CD4-positive, alpha-beta memory T cell (primary cell): ENCODE measurements around the gene IKZF1. TPM values are rescaled to one million over a fixed set of nuclear protein-coding genes. Genes with fewer than 3 reads are reported as not detected.

Experiments
- CTCF ChIA-PET: fragments of 350-600 bp; sonication (Branson Sonifier 250); formaldehyde crosslinking; loops from one replicate; lab custom pipeline; 2021; ENCODE audit warnings: inconsistent platforms; ENCODE audit not compliant: partially characterized antibody; lab: Charles Lee
- POLR2A ChIA-PET: fragments of 350-600 bp; sonication (Branson Sonifier 250); formaldehyde crosslinking; loops from one replicate; lab custom pipeline; 2021; ENCODE audit not compliant: partially characterized antibody; lab: Charles Lee
- DNase-seq, 5 donors: peaks; one replicate each; pipeline versions ENCODE4 v3.0.0 to v3.0.0-alpha.2; 2020 to 2022; ENCODE audit warnings: mixed read lengths in 1 of 5
- H3K27ac ChIP-seq: one replicate; pipeline ENCODE4 v1.7.0; 2013; ENCODE audit warnings: low read depth, low read length
- H3K27me3 ChIP-seq: 2 replicates; pipeline ENCODE4 v1.7.0; 2013; ENCODE audit warnings: mild to moderate bottlenecking, low read length, moderate library complexity; ENCODE audit not compliant: insufficient read depth
- H3K36me3 ChIP-seq: 2 replicates; pipeline ENCODE4 v1.7.0; 2013; ENCODE audit warnings: mild to moderate bottlenecking, low read length, moderate library complexity; ENCODE audit not compliant: insufficient read depth
- H3K4me1 ChIP-seq: 2 replicates; pipeline ENCODE4 v1.7.0; 2013; ENCODE audit warnings: mild to moderate bottlenecking, low read length, moderate library complexity; ENCODE audit not compliant: insufficient read depth
- H3K4me3 ChIP-seq, 2 donors: one replicate each; pipeline ENCODE4 v1.7.0; 2013; ENCODE audit warnings: low read length in 2 of 2, mild to moderate bottlenecking in 1 of 2
- H3K9me3 ChIP-seq, 2 donors: one replicate each; pipeline ENCODE4 v1.7.0; 2013; ENCODE audit warnings: low read length in 2 of 2, control low read depth in 1 of 2; ENCODE audit not compliant: control insufficient read depth in 1 of 2
- H3K27ac Mint-ChIP-seq, 7 donors: one replicate each; pipeline ENCODE4 v1.8.0; 2020 to 2021; ENCODE audit warnings: mixed read lengths in 7 of 7, mild to moderate bottlenecking in 6 of 7, inconsistent platforms in 3 of 7, moderate library complexity in 3 of 7
- H3K27me3 Mint-ChIP-seq, 2 donors: one replicate each; pipeline ENCODE4 v1.8.0; 2020 to 2021; ENCODE audit warnings: mixed read lengths in 2 of 2
- H3K36me3 Mint-ChIP-seq, 2 donors: one replicate each; pipeline ENCODE4 v1.8.0; 2020 to 2021; ENCODE audit warnings: mixed read lengths in 2 of 2, inconsistent platforms in 1 of 2, mild to moderate bottlenecking in 1 of 2
- H3K4me1 Mint-ChIP-seq, 4 donors: one replicate each; pipeline ENCODE4 v1.8.0; 2020 to 2021; ENCODE audit warnings: mixed read lengths in 4 of 4, mild to moderate bottlenecking in 1 of 4
- H3K4me3 Mint-ChIP-seq, 8 donors: one replicate each; pipeline ENCODE4 v1.8.0; 2020 to 2021; ENCODE audit warnings: mixed read lengths in 8 of 8, mild to moderate bottlenecking in 7 of 8, moderate library complexity in 6 of 8, inconsistent platforms in 3 of 8
- H3K9me3 Mint-ChIP-seq, 8 donors: one replicate each; pipeline ENCODE4 v1.8.0; 2020 to 2021; ENCODE audit warnings: mixed read lengths in 8 of 8, mild to moderate bottlenecking in 5 of 8, inconsistent platforms in 3 of 8, moderate library complexity in 1 of 8
- intact Hi-C: fragments of 100-400 bp; cut with micrococcal nuclease; formaldehyde crosslinking; loops from one replicate; pipeline ENCODE4 v1.15.1; 2023
- polyA plus RNA-seq, 2 donors: library from polyadenylated mRNA; unstranded; fragments of 300-500 nt; fragmentation: Illumina TruSeq; gene quantifications; one replicate each; pipeline ENCODE4 v1.2.3, GENCODE V29; 2021
- total RNA-seq, 2 experiments: library from RNA; stranded (reverse); gene quantifications; one replicate each; pipeline ENCODE4 v1.2.3, GENCODE V29; 2021

IKZF1 gene
- total and polyA plus RNA-seq, 4 experiments from 2014 or later, result 116 to 479 (median 381) TPM

- Histone ChIP-seq H3K4me1 (peaks cover 99% of the 10 kb centered on the region), H3K36me3 (peaks cover 8% of the 10 kb centered on the region), H3K27ac (peak overlapping the region; percentile 90), H3K27me3 (no peaks in the 10 kb centered on the region), H3K9me3 (no peaks in the 10 kb centered on the region), H3K4me3 (peak overlapping the region in 1 of 2 donors; percentile 53)
- DNase-seq, result peak; percentile 78 to 89 (median 84)
- H3K4me3 Mint-ChIP-seq, result peak overlapping the region; percentile 78 to 100 (median 92)
- ChIA-PET POLR2A (interaction anchor here (0.6 to 32.3 kb wide), 6 partner anchors 6 to 108 kb away, joined by 3 to 2673 read pairs (median 810); partner anchors contain the start of gene IKZF1), CTCF (interaction anchor here (0.9 to 5.6 kb wide), 11 partner anchors 10 to 101 kb away, joined by 3 to 65 read pairs (median 7); partner anchors contain the start of gene IKZF1)
- H3K36me3 Mint-ChIP-seq, result peaks cover 56 to 63% of the 10 kb centered on the region in 2 donors
- peak overlapping the region in 6 of 7 donors; percentile 93 to 99 (median 98) for H3K27ac Mint-ChIP-seq
- peaks cover 73 to 100% (median 86%) of the 10 kb centered on the region in 4 donors for H3K4me1 Mint-ChIP-seq
- H3K27me3 Mint-ChIP-seq, result no peaks in the 10 kb centered on the region
- no peaks in the 10 kb centered on the region for H3K9me3 Mint-ChIP-seq
- intact Hi-C loops, result loop anchor here (1.0 to 2.0 kb wide), 6 partner anchors 10 to 174 kb away; no protein-coding TSS in a partner anchor
Observed at GRCh38 chr7:50317221-50317678, 12.7 kb downstream of the IKZF1 start.

DNA sequence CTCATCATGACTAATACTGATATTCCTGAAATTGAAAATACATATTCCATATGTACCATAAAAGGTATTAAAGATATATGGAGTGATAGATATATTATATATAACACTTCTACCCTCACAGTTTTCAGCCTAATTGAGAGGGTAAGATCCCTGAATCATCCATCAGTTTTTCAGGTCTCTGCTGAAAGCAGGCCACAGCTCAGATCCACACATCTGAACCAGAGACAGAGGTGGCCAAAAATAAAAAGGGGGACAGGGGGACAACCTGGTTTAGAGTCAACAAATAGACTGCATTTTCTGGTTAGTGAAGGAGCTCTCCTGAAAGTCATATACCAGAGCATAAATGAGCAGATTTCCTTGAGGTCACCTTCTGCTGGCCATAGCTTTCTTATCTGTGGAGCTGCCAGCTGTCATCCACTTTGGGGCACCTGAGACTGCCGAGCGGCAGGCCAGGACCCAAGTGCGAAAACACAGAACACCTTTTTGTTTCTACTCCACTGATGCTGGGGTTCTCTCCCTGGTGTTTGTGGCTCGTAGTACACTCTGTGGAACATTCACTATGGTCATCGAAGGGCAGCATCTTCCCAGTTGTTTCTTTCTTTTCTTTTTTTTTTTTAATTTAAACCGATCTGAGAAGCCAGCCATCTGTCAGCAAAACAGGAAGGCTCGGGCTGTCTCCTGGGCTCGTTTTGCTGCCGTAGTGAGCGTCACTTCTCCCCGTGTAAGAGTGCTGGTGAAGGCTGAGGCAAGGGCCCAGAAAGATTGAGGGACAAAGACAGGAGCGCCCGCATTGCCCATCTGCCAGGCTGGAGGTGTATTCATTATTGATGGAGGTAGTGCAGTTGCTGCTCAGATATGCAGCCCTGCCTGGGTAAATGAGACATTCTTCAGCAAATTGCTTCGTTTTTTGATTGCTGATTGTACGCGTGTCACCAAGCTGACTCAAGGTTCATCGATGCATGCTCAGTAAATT, 13.5 kb downstream of the IKZF1 start:
- Mint-ChIP-seq H3K27ac (peak overlapping the region in 6 of 7 donors; percentile 93 to 99 (median 98)), H3K9me3 (no peaks in the 10 kb centered on the region), H3K36me3 (peaks cover 58 to 69% of the 10 kb centered on the region in 2 donors), H3K4me1 (peaks cover 73 to 100% (median 87%) of the 10 kb centered on the region in 4 donors), H3K27me3 (no peaks in the 10 kb centered on the region), H3K4me3 (peak overlapping the region; percentile 78 to 100 (median 92))
- H3K36me3 ChIP-seq, result peaks cover 15% of the 10 kb centered on the region
- ChIA-PET POLR2A (interaction anchor here (0.6 to 32.3 kb wide), 8 partner anchors 5 to 108 kb away, joined by 3 to 2673 read pairs (median 625); partner anchors contain the start of gene IKZF1), CTCF (interaction anchor here (0.9 to 5.6 kb wide), 13 partner anchors 11 to 100 kb away, joined by 3 to 65 read pairs (median 7); partner anchors contain the start of gene IKZF1)
- intact Hi-C loops, result loop anchor here (1.0 to 2.0 kb wide), 6 partner anchors 11 to 175 kb away; no protein-coding TSS in a partner anchor
- peak overlapping the region in 1 of 2 donors; percentile 39 for H3K4me3 ChIP-seq
- H3K4me1 ChIP-seq, result peaks cover 99% of the 10 kb centered on the region
- H3K27ac ChIP-seq, result peak overlapping the region; percentile 90
- no peaks in the 10 kb centered on the region for H3K9me3 ChIP-seq
- H3K27me3 ChIP-seq, result no peaks in the 10 kb centered on the region
- DNase-seq, result peak in 3 of 5 donors; percentile 55 to 63 (median 58)

DNA sequence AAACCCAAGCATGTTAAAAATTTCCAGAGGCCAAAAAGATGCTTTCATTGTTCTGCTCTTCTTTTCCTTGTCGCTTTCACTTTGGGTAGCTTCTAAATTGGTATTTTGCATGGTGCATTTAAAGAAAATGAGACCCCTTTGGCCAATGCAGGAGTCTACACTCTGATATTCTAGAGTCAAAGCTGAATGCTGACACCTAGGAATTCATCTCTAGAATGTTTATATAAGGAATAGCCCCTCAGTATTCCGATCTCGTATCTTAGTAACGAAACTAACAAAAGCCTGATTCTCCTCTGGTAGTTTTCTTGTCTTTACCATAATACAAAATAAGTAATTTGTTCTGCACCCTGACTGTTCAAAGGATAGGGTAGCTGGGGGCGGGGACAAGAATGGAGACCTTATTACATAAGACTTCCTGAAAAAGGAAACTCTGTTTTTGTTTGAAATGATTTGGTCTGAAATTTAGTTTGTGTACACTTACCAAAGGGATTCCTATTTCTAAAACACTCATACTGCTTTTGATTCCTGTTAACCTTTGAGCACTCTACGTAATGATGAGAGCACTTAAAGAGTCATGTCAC, 17.1 kb downstream of the IKZF1 start:
- ChIA-PET CTCF (interaction anchor here (0.5 to 5.6 kb wide), 9 partner anchors 8 to 116 kb away, joined by 3 to 65 read pairs (median 5); no protein-coding TSS in a partner anchor), POLR2A (interaction anchor here (0.5 to 32.3 kb wide), 8 partner anchors 1 to 172 kb away, joined by 3 to 2673 read pairs (median 344); partner anchors contain the start of gene IKZF1)
- Histone ChIP-seq H3K27me3 (no peaks in the 10 kb centered on the region), H3K4me1 (peaks cover 99% of the 10 kb centered on the region), H3K36me3 (peaks cover 49% of the 10 kb centered on the region), H3K9me3 (no peaks in the 10 kb centered on the region), H3K4me3 (peak overlapping the region; percentile 18 to 26), H3K27ac (peak overlapping the region; percentile 90)
- no peaks in the 10 kb centered on the region for H3K9me3 Mint-ChIP-seq
- H3K27ac Mint-ChIP-seq, result peak overlapping the region in 6 of 7 donors; percentile 90 to 98 (median 95)
- H3K27me3 Mint-ChIP-seq, result no peaks in the 10 kb centered on the region
- H3K4me3 Mint-ChIP-seq, result peak overlapping the region; percentile 71 to 87 (median 80)
- peaks cover 64 to 82% of the 10 kb centered on the region in 2 donors for H3K36me3 Mint-ChIP-seq
- intact Hi-C loops, result loop anchor here (1.0 kb wide), 1 partner anchor 10 kb away; no protein-coding TSS in a partner anchor
- peak; percentile 68 to 89 (median 75) for DNase-seq
- H3K4me1 Mint-ChIP-seq, result peaks cover 70 to 100% (median 88%) of the 10 kb centered on the region in 4 donors

GRCh38 chr7:50324113-50324512, 19.6 kb downstream of the IKZF1 start:
- Mint-ChIP-seq H3K4me1 (peaks cover 67 to 97% (median 79%) of the 10 kb centered on the region in 4 donors), H3K27me3 (no peaks in the 10 kb centered on the region), H3K9me3 (no peaks in the 10 kb centered on the region), H3K27ac (peak overlapping the region in 6 of 7 donors; percentile 17 to 96 (median 85)), H3K4me3 (peak overlapping the region in 5 of 8 donors; percentile 11 to 72 (median 48)), H3K36me3 (peaks cover 72 to 91% of the 10 kb centered on the region in 2 donors)
- peak overlapping the region; percentile 38 for H3K27ac ChIP-seq
- peaks cover 69% of the 10 kb centered on the region for H3K36me3 ChIP-seq
- POLR2A ChIA-PET, result interaction anchor here (22.8 to 32.3 kb wide), 3 partner anchors 13 to 115 kb away, joined by 675 to 2673 read pairs (median 945); partner anchors contain the start of gene IKZF1
- CTCF ChIA-PET, result interaction anchor here (1.0 to 1.2 kb wide), 2 partner anchors 16 to 38 kb away, joined by 3 read pairs; no protein-coding TSS in a partner anchor
- peak in 1 of 5 donors; percentile 33 for DNase-seq
- intact Hi-C loops, result no loop called here
- no peaks in the 10 kb centered on the region for H3K9me3 ChIP-seq
- H3K4me3 ChIP-seq, result no peak overlapping the region
- H3K4me1 ChIP-seq, result peaks cover 100% of the 10 kb centered on the region
- no peaks in the 10 kb centered on the region for H3K27me3 ChIP-seq

- no peaks in the 10 kb centered on the region for H3K27me3 ChIP-seq
- H3K4me1 ChIP-seq, result peaks cover 100% of the 10 kb centered on the region
- Mint-ChIP-seq H3K4me3 (peak overlapping the region in 1 of 8 donors; percentile 50), H3K27me3 (no peaks in the 10 kb centered on the region), H3K27ac (peak overlapping the region in 5 of 7 donors; percentile 31 to 89 (median 87)), H3K36me3 (peaks cover 74 to 94% of the 10 kb centered on the region in 2 donors), H3K4me1 (peaks cover 58 to 97% (median 70%) of the 10 kb centered on the region in 4 donors), H3K9me3 (peaks cover 0 to 2% (median 0%) of the 10 kb centered on the region in 8 donors)
- no peaks in the 10 kb centered on the region for H3K9me3 ChIP-seq
- ChIA-PET POLR2A (interaction anchor here (22.8 to 32.3 kb wide), 3 partner anchors 16 to 118 kb away, joined by 675 to 2673 read pairs (median 945); partner anchors contain the start of gene IKZF1), CTCF (interaction anchor here (1.3 kb wide), 1 partner anchor 122 kb away, joined by 6 read pairs; no protein-coding TSS in a partner anchor)
- DNase-seq, result peak in 1 of 5 donors; percentile 15
- no peak overlapping the region for H3K4me3 ChIP-seq
- intact Hi-C loops, result no loop called here
- peak overlapping the region; percentile 44 for H3K27ac ChIP-seq
- H3K36me3 ChIP-seq, result peaks cover 66% of the 10 kb centered on the region
Observed at GRCh38 chr7:50327443-50327842, 22.9 kb downstream of the IKZF1 start.

GRCh38 chr7:50329775-50330174, 25.3 kb downstream of the IKZF1 start:
- no peak overlapping the region for H3K4me3 Mint-ChIP-seq
- H3K36me3 ChIP-seq, result peaks cover 44% of the 10 kb centered on the region
- no peaks in the 10 kb centered on the region for H3K27me3 Mint-ChIP-seq
- H3K4me1 ChIP-seq, result peaks cover 100% of the 10 kb centered on the region
- H3K9me3 ChIP-seq, result no peaks in the 10 kb centered on the region
- H3K4me1 Mint-ChIP-seq, result peaks cover 35 to 78% (median 55%) of the 10 kb centered on the region in 4 donors
- H3K27me3 ChIP-seq, result no peaks in the 10 kb centered on the region
- H3K27ac ChIP-seq, result peak overlapping the region; percentile 96
- DNase-seq, result peak in 1 of 5 donors; percentile 65
- intact Hi-C loops, result no loop called here
- ChIA-PET CTCF (interaction anchor here (1.5 to 4.7 kb wide), 7 partner anchors 8 to 124 kb away, joined by 5 to 35 read pairs (median 10); no protein-coding TSS in a partner anchor), POLR2A (interaction anchor here (1.2 to 32.3 kb wide), 5 partner anchors 18 to 124 kb away, joined by 3 to 2673 read pairs (median 21); partner anchors contain the start of gene IKZF1)
- H3K4me3 ChIP-seq, result peak overlapping the region in 1 of 2 donors; percentile 26
- H3K27ac Mint-ChIP-seq, result no peak overlapping the region
- H3K36me3 Mint-ChIP-seq, result peaks cover 58 to 74% of the 10 kb centered on the region in 2 donors
- peaks cover 0 to 2% (median 0%) of the 10 kb centered on the region in 8 donors for H3K9me3 Mint-ChIP-seq
